Stimulated activated CD8-positive, alpha-beta memory T cell treated with anti-CD3 and anti-CD28 coated beads, Interleukin-4, amount 100 ng/mL, for 48 hours (primary cell): Measurements from ENCODE around the gene NUP62.

ENCODE experiments used
- DNase-seq: peaks from one replicate; pipeline ENCODE4 v3.0.0-alpha.2; 2020

NUP62 gene

GRCh38 chr19:49924004-49924880 lies 5.1 kb downstream of the NUP62 start:
- no peak for DNase-seq

- no peak for DNase-seq
These were observed 6.0 kb downstream of the NUP62 start for GRCh38 chr19:49923055-49924003.

- DNase-seq, result peak; percentile 56
These were observed 7.2 kb downstream of the NUP62 start for GRCh38 chr19:49921871-49922795.

DNA sequence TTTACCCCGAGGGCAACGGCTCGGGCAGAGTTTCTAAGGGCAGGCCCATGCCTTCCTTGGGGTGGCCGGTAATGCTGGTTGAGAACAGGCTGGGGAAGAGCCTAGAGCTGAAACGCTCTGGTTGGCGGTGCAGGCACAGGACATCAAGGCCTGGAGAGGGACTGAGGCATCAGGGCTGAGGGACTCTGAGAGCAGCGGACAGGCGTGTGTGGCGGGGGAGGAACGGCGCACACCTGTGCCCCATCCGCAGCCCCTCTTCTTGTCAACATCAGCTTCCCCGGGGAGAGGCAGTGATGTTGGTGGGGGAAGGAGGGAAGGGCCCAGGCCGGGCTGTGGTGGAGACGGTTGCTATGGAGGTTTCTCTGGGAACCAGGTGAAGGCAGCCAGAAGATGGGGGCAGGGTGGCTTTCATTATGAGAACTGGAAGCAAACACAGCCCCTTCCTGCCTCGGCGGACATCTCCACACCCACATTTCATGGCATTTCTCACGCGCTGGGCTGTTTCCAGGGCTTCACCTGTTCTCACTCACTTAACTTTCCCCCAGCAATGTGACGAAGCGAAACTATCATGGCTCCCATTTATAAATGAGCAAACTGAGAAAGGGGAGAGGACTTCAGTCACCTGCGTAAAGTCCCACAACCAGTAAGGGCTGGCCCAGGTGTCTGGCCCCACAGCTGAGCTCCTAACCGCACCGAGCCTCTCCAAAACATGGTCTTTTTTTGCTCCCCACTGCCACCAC lies 8.5 kb downstream of the NUP62 start:
- DNase-seq, result no peak

DNA sequence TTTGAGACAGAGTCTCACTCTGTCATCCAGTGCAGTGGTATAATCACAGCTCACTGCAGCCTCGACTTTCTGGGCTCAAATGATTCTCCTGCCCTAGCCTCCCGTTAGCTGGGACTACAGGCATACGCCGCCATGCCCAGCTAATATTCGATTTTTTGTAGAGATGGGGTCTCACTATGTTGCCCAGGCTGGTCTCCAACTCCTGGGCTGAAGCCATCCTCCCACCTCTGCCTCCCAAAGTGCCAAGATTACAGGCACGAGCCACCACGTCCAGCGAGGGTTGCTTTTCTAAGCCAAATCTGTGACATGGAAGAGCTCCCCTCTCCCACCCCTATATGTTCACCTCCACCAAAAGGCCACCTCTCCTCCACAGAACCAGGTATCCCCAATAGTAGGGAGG lies 11.2 kb downstream of the NUP62 start:
- no peak for DNase-seq

DNA sequence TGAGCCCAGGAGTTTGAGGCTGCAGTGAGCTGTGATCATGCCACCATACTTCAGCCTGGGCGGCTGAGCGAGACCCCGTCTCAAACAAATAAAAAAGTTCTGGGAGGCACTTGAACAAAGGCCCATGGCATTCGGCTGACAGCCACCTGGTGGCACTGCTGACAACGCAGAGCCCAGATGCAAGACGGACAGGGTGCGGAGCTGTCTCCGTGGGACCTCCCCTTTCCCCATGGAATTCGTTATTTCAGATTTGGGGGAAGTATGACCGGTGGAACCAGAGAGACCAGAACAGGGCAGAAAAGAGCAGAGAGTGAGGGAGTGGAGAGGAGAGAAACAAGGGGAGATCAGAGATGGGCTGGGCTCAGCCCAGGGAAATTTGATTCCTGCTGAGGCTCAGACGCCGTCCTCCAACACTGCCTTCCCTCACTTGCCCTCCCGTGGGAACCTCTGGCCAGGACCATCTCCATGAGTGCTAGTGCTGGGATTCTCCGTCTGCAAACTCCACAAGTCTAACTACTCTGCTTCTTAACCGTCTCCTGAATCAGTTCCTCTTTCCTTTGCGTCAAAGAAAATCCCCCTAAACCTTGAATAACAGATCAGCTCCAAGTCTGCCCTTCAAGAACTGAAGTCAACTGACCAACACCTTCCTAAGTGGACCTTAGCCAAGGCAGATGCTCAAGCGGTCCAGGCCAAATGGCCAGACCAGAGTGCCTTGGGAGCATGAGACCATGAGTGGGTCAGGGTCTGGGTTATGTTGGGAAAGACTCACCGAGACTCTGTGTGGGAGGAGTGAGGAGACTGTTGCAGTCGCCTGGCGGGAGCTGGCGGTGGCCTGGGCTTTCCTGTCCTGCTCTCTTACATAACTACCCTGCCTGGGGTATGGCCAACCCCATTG lies 12.2 kb downstream of the NUP62 start:
- DNase-seq, result no peak

GRCh38 chr19:49915271-49915670 lies 14.0 kb downstream of the NUP62 start:
- DNase-seq, result no peak

- DNase-seq, result no peak
These were observed 15.6 kb downstream of the NUP62 start for GRCh38 chr19:49913720-49914119.

- no peak for DNase-seq
These were observed 16.2 kb downstream of the NUP62 start for GRCh38 chr19:49912965-49913685.

DNA sequence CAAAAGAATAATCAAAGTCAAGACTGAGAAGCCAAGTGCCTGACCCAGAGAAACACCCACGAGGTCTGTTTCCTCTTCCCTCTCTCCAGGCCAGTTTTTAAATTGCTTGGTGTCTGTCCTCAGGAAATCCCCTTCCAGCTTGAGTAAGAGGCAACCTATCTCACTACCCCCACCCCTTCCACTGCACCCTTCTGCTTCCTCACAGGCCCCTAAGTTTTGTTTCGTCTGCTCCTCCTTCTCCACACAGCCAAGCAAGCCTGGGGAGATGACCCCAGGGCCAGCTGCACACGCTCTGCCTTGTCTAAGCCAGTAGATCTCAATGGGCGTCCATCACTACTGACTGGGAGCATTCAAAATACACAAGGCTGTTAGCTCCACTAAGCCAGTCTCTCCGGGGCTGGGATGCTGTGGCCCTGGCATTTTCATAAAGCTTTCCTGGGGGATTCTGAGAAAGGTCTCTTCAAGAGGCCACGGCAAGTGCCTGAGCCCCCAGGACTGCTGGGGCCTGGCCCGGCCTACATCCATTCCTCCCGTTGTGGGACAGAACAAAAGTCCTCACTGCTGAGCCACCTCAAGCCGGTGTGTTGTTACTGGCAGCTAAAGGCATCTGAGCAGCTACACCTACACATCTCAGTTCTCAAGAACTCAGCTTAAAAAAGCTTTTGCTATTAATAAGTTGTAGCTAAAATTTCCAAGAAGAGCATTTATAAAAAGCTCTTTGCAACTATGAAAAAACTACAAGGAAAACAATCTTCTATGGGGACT lies 17.7 kb downstream of the NUP62 start:
- peak; percentile 60 for DNase-seq

DNA sequence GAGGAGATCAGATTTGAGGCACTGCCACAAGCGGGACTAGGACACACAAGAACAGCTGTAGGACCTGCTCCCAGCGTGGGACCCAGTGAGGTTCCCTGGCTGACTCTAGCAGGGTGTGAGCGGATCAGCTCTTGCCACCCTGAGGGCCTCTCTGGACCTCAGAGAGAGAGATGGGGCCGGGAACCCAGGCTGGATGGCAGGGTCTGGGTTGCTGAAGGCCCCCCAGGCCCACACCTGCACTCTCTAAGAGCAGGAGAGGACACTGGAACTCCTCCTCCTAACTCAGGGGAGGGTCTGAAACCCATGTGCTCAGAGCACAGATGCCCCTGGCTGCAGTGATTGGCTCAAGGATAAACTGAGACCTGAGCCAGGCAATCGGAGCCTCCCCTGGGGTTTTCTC lies 19.1 kb downstream of the NUP62 start:
- DNase-seq, result no peak

DNA sequence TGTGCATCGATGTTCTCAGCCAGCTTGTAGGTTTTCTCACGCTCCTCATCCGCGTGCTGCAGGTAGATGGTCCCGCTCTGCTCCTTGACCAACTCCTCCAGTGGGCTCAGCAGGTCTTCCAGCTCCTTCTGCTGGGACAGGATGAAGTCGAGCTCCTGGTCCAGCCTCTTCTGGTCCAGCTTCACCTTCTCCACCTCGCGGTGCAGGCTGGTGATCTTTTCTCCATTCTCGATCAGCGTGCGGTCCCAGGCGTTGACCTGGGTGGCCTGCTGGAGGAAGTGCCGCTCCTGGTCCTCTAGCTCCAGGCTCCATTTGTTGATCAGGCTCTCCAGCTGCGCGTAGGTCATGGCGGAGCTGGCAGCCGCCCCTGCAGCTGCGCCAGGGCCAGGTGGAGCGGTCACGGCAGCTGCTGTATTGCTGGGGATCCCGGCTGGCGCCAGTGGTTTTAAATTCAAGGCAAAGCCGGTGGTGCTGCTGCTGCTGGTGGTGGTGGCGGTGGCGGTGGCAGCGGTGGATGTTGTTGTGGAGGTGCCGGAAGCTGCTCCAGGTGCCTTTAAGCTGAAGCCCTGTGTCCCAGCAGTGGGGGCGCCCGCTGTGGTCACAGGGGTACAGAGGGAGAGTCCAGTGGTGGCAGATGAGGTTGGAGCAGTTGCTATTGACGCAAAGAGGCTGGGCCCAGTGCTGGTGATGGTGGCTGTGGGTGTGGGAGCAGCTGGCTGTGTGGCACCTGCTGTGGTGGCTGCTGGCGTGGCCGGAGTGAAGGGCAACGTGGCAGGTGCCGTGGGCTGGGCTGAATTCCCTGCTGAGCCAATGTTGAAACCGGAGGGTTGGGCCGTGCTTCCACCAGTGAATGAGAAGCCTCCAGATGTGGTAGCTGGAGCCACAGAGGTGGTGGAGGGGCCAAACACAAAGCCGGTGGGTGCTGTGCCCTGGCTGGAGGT lies 20.6 kb downstream of the NUP62 start:
- no peak for DNase-seq

- DNase-seq, result no peak
These were observed 21.4 kb downstream of the NUP62 start for GRCh38 chr19:49907745-49908446.

- DNase-seq, result no peak
These were observed 22.3 kb downstream of the NUP62 start for GRCh38 chr19:49906879-49907564.

GRCh38 chr19:49904136-49904535 lies 25.2 kb downstream of the NUP62 start:
- no peak for DNase-seq

DNA sequence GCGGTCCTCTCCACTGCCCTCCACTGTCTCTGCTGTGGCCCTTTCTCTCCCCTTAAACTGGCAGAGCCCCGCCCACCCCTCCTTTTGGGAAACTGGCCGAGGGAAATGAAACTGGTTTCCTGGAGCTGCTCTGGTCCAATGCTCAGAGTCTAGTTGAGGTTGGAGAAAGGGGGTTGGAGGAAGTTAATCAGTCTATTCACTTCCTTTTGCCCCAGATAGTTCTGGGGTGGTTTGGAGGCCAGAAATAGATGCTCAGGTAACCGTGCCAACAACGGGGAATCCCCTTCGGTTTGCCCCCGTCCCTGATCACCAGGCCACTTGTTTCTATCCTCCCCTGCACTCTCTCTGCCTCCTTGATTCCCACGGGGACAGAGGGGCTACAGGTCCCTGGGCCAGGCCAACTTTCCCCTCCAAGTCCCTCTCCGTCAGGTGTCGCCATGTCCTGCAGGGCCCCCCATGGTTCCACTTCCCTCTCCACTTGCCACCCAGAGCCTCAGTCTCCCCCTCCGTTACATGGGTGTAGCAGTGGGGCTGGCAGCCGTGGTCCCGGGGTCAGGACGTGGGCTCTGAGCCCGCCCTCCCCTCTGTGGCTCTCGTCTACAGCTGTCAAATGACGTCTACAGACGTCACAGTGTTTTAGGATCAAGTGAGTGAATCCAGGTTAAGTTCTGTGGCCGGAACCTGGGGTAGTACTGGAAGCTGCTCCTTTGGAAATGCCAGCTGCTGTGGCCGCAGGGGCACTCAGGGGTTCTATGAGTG lies 32.3 kb downstream of the NUP62 start, which contains the start of gene IL4I1:
Gene IL4I1, minus strand, starts transcription at position 25 of the 759 bp plus-strand sequence. CDS start 727 bp downstream, outside the sequence.
- DNase-seq, result peak; percentile 79
